H9 (cell line): ENCODE data around the gene MTCL1. TPM values are rescaled to one million over a fixed set of nuclear protein-coding genes. Genes with fewer than 3 reads are reported as not detected.

Experiments
- DNase-seq: peaks from one replicate; pipeline ENCODE4 v3.0.0-alpha.2; 2017
- H2AFZ ChIP-seq: one replicate; pipeline ENCODE4 v1.6.1; 2013; ENCODE audit warnings: mild to moderate bottlenecking, low read length, control low read depth, moderate library complexity
- H2AK5ac ChIP-seq: 2 replicates; pipeline ENCODE4 v1.6.1; 2013; ENCODE audit warnings: low read length, control low read depth, mixed read lengths; ENCODE audit not compliant: insufficient read length
- H2BK120ac ChIP-seq: one replicate; pipeline ENCODE4 v1.6.1; 2013; ENCODE audit warnings: low read depth, mild to moderate bottlenecking, low read length, control low read depth, inconsistent platforms; ENCODE audit not compliant: poor library complexity, severe bottlenecking
- H2BK12ac ChIP-seq: 2 replicates; pipeline ENCODE4 v1.6.1; 2013; ENCODE audit warnings: low read length, control low read depth, mixed read lengths, low read depth; ENCODE audit not compliant: insufficient read length
- H2BK15ac ChIP-seq: 2 replicates; pipeline ENCODE4 v1.6.1; 2013; ENCODE audit warnings: low read depth, low read length, control low read depth
- H2BK20ac ChIP-seq: one replicate; pipeline ENCODE4 v1.6.1; 2013; ENCODE audit warnings: low read depth, mild to moderate bottlenecking, low read length, control low read depth, inconsistent platforms; ENCODE audit not compliant: poor library complexity, severe bottlenecking
- H2BK5ac ChIP-seq: 2 replicates; pipeline ENCODE4 v1.6.1; 2013; ENCODE audit warnings: low read length, control low read depth, mixed read lengths; ENCODE audit not compliant: insufficient read length
- H3K14ac ChIP-seq: 2 replicates; pipeline ENCODE4 v1.6.1; 2013; ENCODE audit warnings: low read length, control low read depth; ENCODE audit not compliant: insufficient read depth
- H3K18ac ChIP-seq: 2 replicates; pipeline ENCODE4 v1.6.1; 2013; ENCODE audit warnings: low read depth, mild to moderate bottlenecking, mixed read lengths, low read length, control low read depth; ENCODE audit not compliant: insufficient read length
- H3K23ac ChIP-seq: 2 replicates; pipeline ENCODE4 v1.6.1; 2013; ENCODE audit warnings: low read length, control low read depth, mixed read lengths, low read depth; ENCODE audit not compliant: insufficient read length
- H3K23me2 ChIP-seq: 2 replicates; pipeline ENCODE4 v1.6.1; 2013; ENCODE audit warnings: low read depth, mild to moderate bottlenecking, mixed read lengths, low read length, control low read depth; ENCODE audit not compliant: insufficient read length, poor library complexity, severe bottlenecking
- H3K27ac ChIP-seq: 2 replicates; pipeline ENCODE4 v1.5.1; 2013; ENCODE audit warnings: low read length, control low read depth, mixed read lengths, low read depth; ENCODE audit not compliant: insufficient read length
- H3K27me3 ChIP-seq: 2 replicates; pipeline ENCODE4 v1.6.1; 2013; ENCODE audit warnings: low read length, control low read depth, inconsistent platforms; ENCODE audit not compliant: insufficient read depth
- H3K4ac ChIP-seq: 2 replicates; pipeline ENCODE4 v1.6.1; 2013; ENCODE audit warnings: low read depth, mild to moderate bottlenecking, control low read depth, inconsistent platforms, low read length, moderate library complexity
- H3K4me1 ChIP-seq: 2 replicates; pipeline ENCODE4 v1.6.1; 2013; ENCODE audit warnings: low read length, control low read depth, inconsistent platforms; ENCODE audit not compliant: insufficient read depth
- H3K4me2 ChIP-seq: 2 replicates; pipeline ENCODE4 v1.6.1; 2013; ENCODE audit warnings: low read length, control low read depth, mixed read lengths; ENCODE audit not compliant: insufficient read length, insufficient read depth
- H3K56ac ChIP-seq: 2 replicates; pipeline ENCODE4 v1.6.1; 2013; ENCODE audit warnings: low read depth, mild to moderate bottlenecking, mixed read lengths, low read length, control low read depth; ENCODE audit not compliant: insufficient read length
- H3K79me1 ChIP-seq: 2 replicates; pipeline ENCODE4 v1.6.1; 2013; ENCODE audit warnings: low read depth, mild to moderate bottlenecking, moderate library complexity, low read length, control low read depth, inconsistent platforms; ENCODE audit not compliant: insufficient read depth, poor library complexity, severe bottlenecking
- H3K79me2 ChIP-seq: 2 replicates; pipeline ENCODE4 v1.6.1; 2013; ENCODE audit warnings: low read length, control low read depth, inconsistent platforms; ENCODE audit not compliant: insufficient read depth
- H3K9ac ChIP-seq: 2 replicates; pipeline ENCODE4 v1.6.1; 2013; ENCODE audit warnings: low read length, control low read depth, mixed read lengths; ENCODE audit not compliant: insufficient read length; ENCODE audit errors: extremely low read depth
- H3K9me3 ChIP-seq: one replicate; pipeline ENCODE4 v1.6.1; 2013; ENCODE audit warnings: low read depth, low read length, inconsistent platforms; ENCODE audit not compliant: control insufficient read depth
- H3T11ph ChIP-seq: one replicate; pipeline ENCODE4 v1.6.1; 2013; ENCODE audit warnings: mild to moderate bottlenecking, low read length, control low read depth, inconsistent platforms
- H4K20me1 ChIP-seq: one replicate; pipeline ENCODE4 v1.6.1; 2013; ENCODE audit not compliant: control insufficient read depth, insufficient read length, insufficient read depth
- H4K5ac ChIP-seq: 2 replicates; pipeline ENCODE4 v1.6.1; 2013; ENCODE audit warnings: low read depth, mild to moderate bottlenecking, mixed read lengths, low read length, control low read depth; ENCODE audit not compliant: insufficient read length
- H4K8ac ChIP-seq: replicated peaks from 2 replicates; pipeline ENCODE4 v1.6.1; 2013; ENCODE audit warnings: low read length, control low read depth, mixed read lengths, low read depth; ENCODE audit not compliant: insufficient read length
- H4K91ac ChIP-seq: 2 replicates; pipeline ENCODE4 v1.6.1; 2013; ENCODE audit warnings: low read depth, mild to moderate bottlenecking, moderate library complexity, mixed read lengths, low read length, control low read depth; ENCODE audit not compliant: insufficient read length
- H3K27ac Mint-ChIP-seq, 3 experiments: 2 replicates in 2 of 3; 3 replicates in 1 of 3; pipeline ENCODE4 v1.8.0; 2020 to 2021; ENCODE audit warnings: mixed read lengths in 3 of 3, mild to moderate bottlenecking in 1 of 3, moderate library complexity in 1 of 3
- H3K27me3 Mint-ChIP-seq: 2 replicates; pipeline ENCODE4 v1.8.0; 2021; ENCODE audit warnings: low read depth, mild to moderate bottlenecking, moderate library complexity, mixed read lengths
- H3K36me3 Mint-ChIP-seq, 3 experiments: 2 replicates in 2 of 3; 3 replicates in 1 of 3; pipeline ENCODE4 v1.8.0; 2020 to 2021; ENCODE audit warnings: low read depth in 3 of 3, mixed read lengths in 3 of 3; ENCODE audit not compliant: insufficient read depth in 1 of 3
- H3K4me1 Mint-ChIP-seq, 2 experiments: 2 replicates each; pipeline ENCODE4 v1.8.0; 2020; ENCODE audit warnings: mixed read lengths in 2 of 2
- H3K4me3 Mint-ChIP-seq, 2 experiments: 2 replicates in 1 of 2; 3 replicates in 1 of 2; pipeline ENCODE4 v1.8.0; 2020 to 2021; ENCODE audit warnings: mild to moderate bottlenecking in 2 of 2, mixed read lengths in 2 of 2, moderate library complexity in 1 of 2
- H3K9me3 Mint-ChIP-seq, 2 experiments: 2 replicates in 1 of 2; 3 replicates in 1 of 2; pipeline ENCODE4 v1.8.0; 2020; ENCODE audit warnings: mild to moderate bottlenecking in 2 of 2, mixed read lengths in 2 of 2, moderate library complexity in 1 of 2
- CTCF ChIP-seq: fragments of 200-600 bp; sonication (generic); conservative IDR thresholded peaks from 3 replicates; pipeline ENCODE4 v1.8.0; 2021; ENCODE audit warnings: antibody characterized with exemption, mild to moderate bottlenecking
- WGBS: extraction: QIAGEN DNeasy Blood & Tissue Kit; methylation state at CpG from one replicate; pipeline ENCODE4 v1.1.7; 2013; ENCODE audit warnings: missing lambda C conversion rate, low lambda C conversion rate, mixed read lengths; ENCODE audit not compliant: insufficient read length; ENCODE audit errors: extremely low coverage; 5-methylcytosine and 5-hydroxymethylcytosine counted together
- total RNA-seq: library from RNA; stranded (reverse); gene quantifications from 2 replicates; pipeline ENCODE4 v1.2.1, GENCODE V29; 2021

Gene MTCL1
- total RNA-seq, 1 experiment from 2014 or later, result 50.7 TPM

GRCh38 chr18:8826971-8827370 lies 121.6 kb downstream of the MTCL1 start:
- Mint-ChIP-seq H3K27ac (no peak overlapping the region; a peak in 1 of 7 replicates), H3K9me3 (peaks cover 0 to 3% of the 10 kb centered on the region in 2 experiments; a peak in 2 of 5 replicates), H3K4me1 (peaks cover 21 to 26% of the 10 kb centered on the region in 2 experiments), H3K4me3 (no peak overlapping the region), H3K36me3 (peaks cover 21 to 58% (median 53%) of the 10 kb centered on the region in 3 experiments), H3K27me3 (no peaks in the 10 kb centered on the region)
- Histone ChIP-seq H3K4ac (no peak overlapping the region), H2AFZ (no peak overlapping the region), H3K18ac (no peak overlapping the region), H3K56ac (no peak overlapping the region), H3K9me3 (no peaks in the 10 kb centered on the region), H3K27me3 (no peaks in the 10 kb centered on the region), H3K79me2 (no peaks in the 10 kb centered on the region), H3T11ph (no peak overlapping the region), H4K20me1 (no peaks in the 10 kb centered on the region), H2BK20ac (no peak overlapping the region), H3K79me1 (no peaks in the 10 kb centered on the region), H2BK15ac (no peak overlapping the region), H3K23ac (no peak overlapping the region), H4K91ac (no peak overlapping the region), H2AK5ac (no peak overlapping the region), H2BK120ac (no peak overlapping the region), H3K23me2 (no peaks in the 10 kb centered on the region), H3K4me2 (no peak overlapping the region), H3K14ac (no peak overlapping the region), H2BK5ac (no peak overlapping the region), H2BK12ac (no peak overlapping the region), H3K9ac (no peak overlapping the region), H3K27ac (no peak overlapping the region), H4K8ac (no peak overlapping the region), H4K5ac (no peak overlapping the region), H3K4me1 (no peaks in the 10 kb centered on the region; the same call in 1 of the 2 replicates)
- no CpG with 5 or more reads among the region's 12 CpGs for WGBS
- no peak for DNase-seq
- TF ChIP-seq CTCF, result no peak
